HG03558 (cell line): ENCODE results near the gene SOX10.
"Not testable (repeated sequence)": the region's sequence is repeated elsewhere in the genome, so short reads cannot be mapped to it uniquely, and the experiment has no call there.

Source experiments
- ATAC-seq: cut with Tn5 transposase; IDR thresholded peaks from one replicate; pipeline ENCODE4 v1.9.1; 2021; ENCODE audit warnings: moderate number of reproducible peaks; ENCODE audit not compliant: unreplicated experiment; ENCODE audit errors: extremely low read depth

The SOX10 gene

GRCh38 chr22:37990301-37990700, 5.9 kb upstream of the SOX10 start:
- no peak for ATAC-seq

GRCh38 chr22:37989146-37990045, 5.0 kb upstream of the SOX10 start:
- ATAC-seq: no peak

DNA sequence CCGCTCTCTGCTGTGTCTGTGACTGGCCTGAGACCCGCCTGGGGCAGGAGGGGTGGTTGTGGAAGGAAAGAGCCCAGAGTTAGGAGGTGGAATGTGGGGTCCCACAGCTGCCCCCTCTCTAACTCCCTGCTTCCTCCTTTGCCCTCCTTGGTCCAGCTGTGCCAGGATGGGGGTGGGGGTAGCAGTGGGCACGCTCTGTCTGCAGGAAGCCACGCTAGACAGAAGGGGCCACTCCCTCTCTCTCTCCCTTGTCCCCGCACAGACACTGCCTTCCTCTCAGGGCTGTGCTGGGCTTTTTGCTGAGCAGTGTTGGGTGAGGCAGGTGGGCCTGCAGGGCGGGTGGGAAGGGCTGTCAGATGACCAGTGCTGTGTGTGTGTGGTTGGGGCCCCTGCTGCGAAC, 2.0 kb upstream of the SOX10 start:
- ATAC-seq: no peak

- no peak for ATAC-seq
These were observed 1.5 kb upstream of the SOX10 start for GRCh38 chr22:37985751-37986281.

DNA sequence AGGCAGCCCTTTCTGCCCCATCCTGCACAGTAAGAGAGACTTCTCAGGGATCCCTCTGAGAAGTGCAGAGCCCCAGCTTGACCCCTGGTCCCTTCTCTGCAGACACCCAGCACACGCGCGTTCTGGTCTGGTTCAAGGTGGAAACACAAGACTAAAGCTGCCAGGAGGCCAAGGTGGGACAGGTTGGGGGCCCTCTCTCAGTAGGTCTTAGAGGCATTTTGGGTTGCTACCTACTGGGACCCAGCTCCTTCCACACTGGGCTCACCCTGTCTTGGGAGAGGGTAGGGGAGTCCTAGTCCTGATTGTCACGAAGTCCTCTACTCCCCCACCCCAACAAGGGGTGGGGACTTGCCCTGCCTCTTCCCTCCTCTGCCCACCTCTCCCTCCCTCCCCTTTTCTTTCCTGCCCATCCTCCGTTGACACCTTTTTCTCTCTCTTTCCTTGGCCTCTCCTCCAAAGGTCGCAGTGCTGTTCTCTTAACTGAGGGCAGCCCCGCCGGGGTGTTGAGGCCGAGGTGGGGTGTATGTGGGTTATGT, 763 bp upstream of the SOX10 start:
- no peak for ATAC-seq

- ATAC-seq: no peak
These were observed 1.2 kb downstream of the SOX10 start for GRCh38 chr22:37982938-37983859.

DNA sequence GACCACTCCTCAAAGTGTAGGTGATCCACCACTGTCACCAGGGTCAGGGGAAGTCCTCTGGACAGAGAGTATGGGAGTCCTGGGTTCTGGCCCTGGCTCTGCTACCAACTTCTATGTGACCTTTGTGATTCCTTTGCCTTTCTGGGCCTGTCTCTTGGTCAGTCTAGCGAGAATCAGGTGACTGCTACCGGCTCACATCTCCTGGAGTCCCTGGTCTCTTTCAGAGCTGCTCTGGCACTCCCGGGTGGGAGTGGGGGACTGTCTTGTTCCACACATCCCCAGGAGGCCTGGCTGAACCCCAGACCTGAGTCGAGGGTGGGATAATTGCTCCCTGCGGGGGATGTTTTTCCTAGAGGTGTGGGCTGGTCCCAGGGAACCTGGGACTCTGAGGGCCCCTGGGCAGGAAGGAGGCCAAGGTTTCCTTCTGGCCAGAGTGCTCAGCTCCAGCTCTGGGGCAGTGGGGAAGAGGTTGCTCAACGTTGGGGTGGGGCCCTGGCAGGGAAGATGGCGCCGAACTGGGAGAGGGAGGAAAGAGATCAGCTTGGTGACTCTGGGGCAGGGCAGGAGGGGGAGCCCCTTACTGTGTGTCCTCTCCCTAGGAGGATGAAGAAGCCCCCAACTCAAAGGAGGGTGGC, 2.1 kb downstream of the SOX10 start:
- no peak for ATAC-seq

GRCh38 chr22:37981282-37982011, 2.9 kb downstream of the SOX10 start:
- no peak for ATAC-seq

DNA sequence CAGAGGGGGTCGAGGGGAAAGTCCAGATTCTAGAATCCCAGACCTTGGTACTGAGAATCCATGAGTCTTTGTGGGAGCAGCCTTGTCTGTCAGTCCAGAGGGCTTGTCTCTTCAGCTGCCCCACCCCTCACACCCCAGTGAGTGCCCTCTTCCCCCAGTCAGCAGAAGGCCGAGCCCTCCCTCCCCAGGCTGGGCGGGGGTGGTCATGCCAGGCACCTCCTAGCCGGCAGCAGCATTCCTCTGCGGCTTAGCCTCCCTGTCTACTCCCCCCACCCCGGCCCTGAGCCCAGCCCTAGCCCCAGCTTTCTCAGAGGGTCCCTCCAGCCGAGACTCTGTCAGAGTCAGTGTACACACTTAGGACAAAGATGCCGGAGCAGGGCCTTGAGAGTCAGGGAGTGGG, 4.6 kb downstream of the SOX10 start:
- ATAC-seq: no peak

DNA sequence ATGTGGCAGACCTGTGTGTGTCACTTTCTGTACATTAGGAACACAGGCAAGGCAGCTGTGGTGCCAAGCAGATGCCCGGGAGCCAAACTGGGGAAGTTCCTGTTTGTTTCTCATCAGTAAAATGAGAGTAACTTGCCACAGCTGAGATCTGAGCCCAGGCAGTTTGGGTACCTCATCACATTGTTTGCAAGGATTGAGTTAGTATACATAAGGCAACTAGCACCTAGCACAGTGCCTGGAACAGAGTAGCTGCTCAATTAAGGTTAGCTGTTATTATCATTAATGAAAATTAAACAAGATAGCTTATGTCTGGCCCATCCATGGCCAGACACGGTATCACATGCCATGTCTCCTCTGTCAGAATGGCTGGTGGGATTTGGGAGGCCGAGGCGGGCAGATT, 7.8 kb downstream of the SOX10 start:
- ATAC-seq: no peak

DNA sequence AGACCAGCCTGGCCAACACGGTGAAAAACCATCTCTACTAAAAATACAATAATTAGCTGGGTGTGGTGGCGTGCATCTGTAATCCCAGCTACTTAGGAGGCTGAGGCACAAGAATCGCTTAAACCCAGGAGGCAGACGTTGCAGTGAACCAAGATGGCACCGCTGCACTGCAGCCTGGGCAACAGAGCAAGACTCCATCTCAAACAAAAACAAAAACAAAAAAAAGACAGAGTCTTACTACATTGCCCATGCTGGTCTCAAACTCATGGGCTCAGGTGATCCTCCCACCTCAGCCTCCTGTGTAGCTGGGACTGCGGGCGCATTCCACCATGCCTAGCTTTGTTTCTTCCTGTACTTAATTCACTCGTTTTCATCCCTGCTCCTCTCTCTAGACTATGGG, 8.3 kb downstream of the SOX10 start:
- ATAC-seq: not testable (repeated sequence)

- ATAC-seq: no peak
These were observed 9.2 kb downstream of the SOX10 start for GRCh38 chr22:37975153-37975552.

DNA sequence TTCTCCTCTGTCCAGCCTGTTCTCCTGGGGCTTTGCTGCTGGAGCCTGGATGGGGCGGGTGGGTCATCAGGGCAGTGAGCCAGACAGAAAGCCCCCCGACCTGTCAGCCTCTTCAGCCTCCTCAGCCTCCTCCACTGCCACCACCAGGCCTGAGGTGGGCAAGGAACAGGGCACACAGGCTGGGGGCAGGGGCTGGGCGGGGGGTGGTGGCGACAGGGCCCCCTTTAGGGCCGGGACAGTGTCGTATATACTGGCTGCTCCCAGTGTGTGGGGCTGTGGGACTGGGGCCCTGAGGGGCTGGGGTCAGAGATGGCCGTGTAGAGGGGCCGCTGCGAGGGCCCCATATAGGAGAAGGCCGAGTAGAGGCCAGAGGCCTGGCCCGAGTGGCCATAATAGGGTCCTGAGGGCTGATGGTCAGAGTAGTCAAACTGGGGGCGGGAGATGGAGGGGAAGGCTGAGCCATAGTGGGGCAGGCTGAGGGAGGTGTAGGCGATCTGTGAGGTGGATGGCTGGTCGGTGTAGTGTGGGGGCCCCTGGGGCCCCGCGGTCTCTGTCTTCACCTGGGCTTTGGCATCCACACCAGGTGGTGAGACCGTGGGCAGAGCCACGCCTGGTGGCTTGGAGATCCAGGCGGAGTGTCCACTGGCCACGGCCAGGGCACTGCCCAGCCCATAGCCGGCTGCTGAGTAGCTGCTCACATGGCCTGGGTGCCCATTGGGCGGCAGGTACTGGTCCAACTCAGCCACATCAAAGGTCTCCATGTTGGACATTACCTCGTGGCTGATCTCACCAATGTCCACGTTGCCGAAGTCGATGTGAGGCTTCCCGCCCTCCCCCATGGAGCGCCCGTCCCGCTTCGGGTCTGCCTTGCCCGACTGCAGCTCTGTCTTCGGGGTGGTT, 10.8 kb downstream of the SOX10 start:
- ATAC-seq: no peak

DNA sequence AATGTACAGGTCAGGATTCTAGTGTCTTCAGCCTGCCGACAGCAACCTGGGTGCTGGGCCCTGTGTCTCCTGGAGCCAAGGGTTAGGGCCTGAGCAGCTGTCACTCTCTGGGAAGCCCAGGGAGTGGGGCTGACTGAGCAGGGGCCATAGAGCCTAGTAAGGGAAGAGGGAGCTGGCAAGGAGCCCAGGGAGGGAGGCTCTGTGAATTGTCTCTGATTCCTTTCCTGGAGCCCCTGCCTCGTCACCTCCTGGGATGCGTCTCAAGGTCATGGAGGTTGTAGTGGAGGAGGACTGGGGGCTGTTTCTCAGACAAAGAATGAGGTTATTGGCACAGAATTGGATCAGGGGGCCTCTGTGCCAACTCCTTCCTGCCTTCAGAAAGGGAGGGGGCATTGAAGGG, 11.8 kb downstream of the SOX10 start:
- ATAC-seq: no peak

GRCh38 chr22:37971475-37972434, 12.6 kb downstream of the SOX10 start:
- no peak for ATAC-seq

GRCh38 chr22:37970864-37971263, 13.5 kb downstream of the SOX10 start:
- no peak for ATAC-seq

DNA sequence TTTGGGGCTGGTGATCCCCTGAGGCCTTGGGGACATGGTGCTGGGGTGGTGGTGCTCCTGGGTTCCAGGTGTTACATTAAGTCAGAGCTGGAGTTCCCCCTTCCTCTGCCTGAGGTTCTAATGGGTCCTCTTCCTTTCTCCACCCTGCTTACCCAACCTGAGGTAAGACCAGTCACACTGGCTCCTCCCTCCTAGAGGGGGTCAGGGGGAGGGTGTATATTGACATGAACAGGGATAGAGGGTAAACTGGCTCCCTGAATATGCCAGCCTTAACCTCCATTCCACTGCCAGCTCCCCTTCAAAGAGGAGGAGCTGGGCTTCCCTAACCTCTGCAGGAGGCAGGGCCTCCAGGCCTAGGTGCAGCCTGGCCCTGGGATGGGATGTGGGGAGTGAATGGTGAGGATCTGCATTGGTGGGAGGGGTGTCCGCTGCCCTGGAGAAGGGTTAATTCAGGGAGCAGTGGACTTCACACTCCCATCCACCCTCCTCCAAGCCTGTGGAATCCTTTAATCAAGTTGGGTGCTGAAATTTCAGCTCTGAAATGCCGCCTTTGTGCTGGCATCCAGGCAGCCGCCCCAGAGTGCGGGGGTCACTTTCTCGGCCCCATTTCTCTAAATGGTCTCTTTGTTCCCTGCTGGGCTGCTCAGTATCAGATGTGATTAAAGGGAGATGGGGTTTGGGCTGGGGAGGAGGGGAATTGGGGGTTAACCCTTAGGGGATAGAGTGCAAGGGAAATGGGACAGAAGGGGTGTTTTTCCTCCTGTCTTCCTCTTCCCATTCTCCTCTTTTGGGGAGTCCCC, 15.7 kb downstream of the SOX10 start:
- no peak for ATAC-seq
